ENCODE measurements around the gene FITM1.

- TF ChIP-seq CTCF (IDR thresholded peaks at IDR 0.05) = no peak
- TF ChIP-seq EP300 (IDR thresholded peaks at IDR 0.05) = no peak
- no peak for TF ChIP-seq POLR2A (IDR thresholded peaks at IDR 0.05)
Measured at GRCh38 chr14:24086193-24086955, 44.1 kb upstream of the FITM1 start.
